ENCODE results near the gene ATP5MC2.

The ATP5MC2 gene

GRCh38 chr12:53624458-53624857 lies 51.4 kb downstream of the ATP5MC2 start:
- peak overlapping the region; percentile 79 for H3K9ac ChIP-seq (ENCODE audit: low read length)
- peak overlapping the region; percentile 93 for H3K27ac ChIP-seq (ENCODE audit: low read depth, low read length)
- H3K9me3 ChIP-seq (ENCODE audit: low read length), result no peaks in the 10 kb centered on the region
- peak overlapping the region; percentile 4 to 91 for H3K4me3 ChIP-seq (ENCODE audit: low read depth in 1 of 2, low read length in 2 of 2)
- no peaks in the 10 kb centered on the region for H3K27me3 ChIP-seq (ENCODE audit: control insufficient read depth in 1 of 2, insufficient read depth in 2 of 2, low read length in 2 of 2)
- H3K36me3 ChIP-seq (ENCODE audit: insufficient read depth, low read length), result no peaks in the 10 kb centered on the region
- peaks cover 16% of the 10 kb centered on the region for H3K4me1 ChIP-seq (ENCODE audit: insufficient read depth, low read length)

GRCh38 chr12:53623548-53624385 lies 52.1 kb downstream of the ATP5MC2 start:
- peaks cover 20% of the 10 kb centered on the region for H3K4me1 ChIP-seq (ENCODE audit: insufficient read depth, low read length)
- H3K27ac ChIP-seq (ENCODE audit: low read depth, low read length), result peak overlapping the region; percentile 93
- H3K9me3 ChIP-seq (ENCODE audit: low read length), result no peaks in the 10 kb centered on the region
- H3K27me3 ChIP-seq (ENCODE audit: control insufficient read depth in 1 of 2, insufficient read depth in 2 of 2, low read length in 2 of 2), result no peaks in the 10 kb centered on the region
- H3K36me3 ChIP-seq (ENCODE audit: insufficient read depth, low read length), result no peaks in the 10 kb centered on the region
- H3K4me3 ChIP-seq (ENCODE audit: low read depth in 1 of 2, low read length in 2 of 2), result peak overlapping the region; percentile 39 to 91
- peak overlapping the region; percentile 7 for H3K9ac ChIP-seq (ENCODE audit: low read length)

GRCh38 chr12:53622724-53623123 lies 53.2 kb downstream of the ATP5MC2 start:
- no peak overlapping the region for H3K4me3 ChIP-seq (ENCODE audit: low read depth in 1 of 2, low read length in 2 of 2)
- H3K27me3 ChIP-seq (ENCODE audit: control insufficient read depth in 1 of 2, insufficient read depth in 2 of 2, low read length in 2 of 2), result no peaks in the 10 kb centered on the region
- H3K9ac ChIP-seq (ENCODE audit: low read length), result no peak overlapping the region
- H3K4me1 ChIP-seq (ENCODE audit: insufficient read depth, low read length), result peaks cover 31% of the 10 kb centered on the region
- no peaks in the 10 kb centered on the region for H3K9me3 ChIP-seq (ENCODE audit: low read length)
- peak overlapping the region; percentile 19 for H3K27ac ChIP-seq (ENCODE audit: low read depth, low read length)
- no peaks in the 10 kb centered on the region for H3K36me3 ChIP-seq (ENCODE audit: insufficient read depth, low read length)

GRCh38 chr12:53618275-53618674 lies 57.6 kb downstream of the ATP5MC2 start:
- Histone ChIP-seq H3K36me3 (ENCODE audit: insufficient read depth, low read length) (peaks cover 5% of the 10 kb centered on the region), H3K9me3 (ENCODE audit: low read length) (no peaks in the 10 kb centered on the region), H3K4me3 (ENCODE audit: low read depth in 1 of 2, low read length in 2 of 2) (no peak overlapping the region), H3K27ac (ENCODE audit: low read depth, low read length) (no peak overlapping the region), H3K4me1 (ENCODE audit: insufficient read depth, low read length) (peaks cover 24% of the 10 kb centered on the region), H3K9ac (ENCODE audit: low read length) (no peak overlapping the region), H3K27me3 (ENCODE audit: control insufficient read depth in 1 of 2, insufficient read depth in 2 of 2, low read length in 2 of 2) (no peaks in the 10 kb centered on the region)

- Histone ChIP-seq H3K4me3 (ENCODE audit: low read depth in 1 of 2, low read length in 2 of 2) (no peak overlapping the region), H3K9me3 (ENCODE audit: low read length) (no peaks in the 10 kb centered on the region), H3K36me3 (ENCODE audit: insufficient read depth, low read length) (peaks cover 5% of the 10 kb centered on the region), H3K9ac (ENCODE audit: low read length) (no peak overlapping the region), H3K27me3 (ENCODE audit: control insufficient read depth in 1 of 2, insufficient read depth in 2 of 2, low read length in 2 of 2) (no peaks in the 10 kb centered on the region), H3K4me1 (ENCODE audit: insufficient read depth, low read length) (peaks cover 19% of the 10 kb centered on the region), H3K27ac (ENCODE audit: low read depth, low read length) (no peak overlapping the region)
Measured at GRCh38 chr12:53617700-53618099, 58.2 kb downstream of the ATP5MC2 start.

- H3K27me3 ChIP-seq (ENCODE audit: control insufficient read depth in 1 of 2, insufficient read depth in 2 of 2, low read length in 2 of 2), result no peaks in the 10 kb centered on the region
- H3K9ac ChIP-seq (ENCODE audit: low read length), result no peak overlapping the region
- H3K4me1 ChIP-seq (ENCODE audit: insufficient read depth, low read length), result peaks cover 16% of the 10 kb centered on the region
- H3K9me3 ChIP-seq (ENCODE audit: low read length), result no peaks in the 10 kb centered on the region
- H3K4me3 ChIP-seq (ENCODE audit: low read depth in 1 of 2, low read length in 2 of 2), result no peak overlapping the region
- H3K36me3 ChIP-seq (ENCODE audit: insufficient read depth, low read length), result peaks cover 5% of the 10 kb centered on the region
- no peak overlapping the region for H3K27ac ChIP-seq (ENCODE audit: low read depth, low read length)
Measured at GRCh38 chr12:53616950-53617349, 58.9 kb downstream of the ATP5MC2 start.

All from muscle layer of colon (tissue), 2 donors.